Gastrocnemius medialis (tissue), 4 donors: ENCODE measurements around the gene PAPPA. TPM values are rescaled to one million over a fixed set of nuclear protein-coding genes. Genes with fewer than 3 reads are reported as not detected.

Experiments
- ATAC-seq, 2 donors: fragments of 150-250 bp; one replicate each; pipeline ENCODE4 v1.9.1; 2016
- DNase-seq, 2 donors: peaks; one replicate each; pipeline ENCODE4 v3.0.0-alpha.2; 2019
- H3K27ac ChIP-seq, 4 donors: fragments of 200-600 bp; sonication (generic); 1 replicate in 1 of 4; 2 replicates in 3 of 4; pipeline ENCODE4 v1.5.1; 2016 to 2018; ENCODE audit warnings: mild to moderate bottlenecking in 2 of 4, moderate library complexity in 1 of 4
- H3K27me3 ChIP-seq, 3 donors: fragments of 200-600 bp; sonication (generic) in 2 of 3; 1 replicate in 1 of 3; 2 replicates in 2 of 3; pipeline versions ENCODE4 v1.5.1 to v1.6.0; 2016 to 2019; ENCODE audit warnings: mild to moderate bottlenecking in 1 of 3, moderate library complexity in 1 of 3
- H3K36me3 ChIP-seq, 2 donors: fragments of 200-600 bp; sonication (generic) in 1 of 2; one replicate each; pipeline ENCODE4 v1.5.1; 2017 to 2018
- H3K4me1 ChIP-seq, 2 donors: fragments of 200-600 bp; sonication (generic) in 1 of 2; one replicate each; pipeline ENCODE4 v1.5.1; 2016 to 2017; ENCODE audit warnings: mild to moderate bottlenecking in 2 of 2
- H3K4me3 ChIP-seq, 4 donors: fragments of 200-600 bp; sonication (generic) in 3 of 4; 1 replicate in 1 of 4; 2 replicates in 3 of 4; pipeline ENCODE4 v1.5.1; 2016 to 2019; ENCODE audit warnings: mild to moderate bottlenecking in 2 of 4
- H3K9me3 ChIP-seq, 3 donors: fragments of 200-600 bp; sonication (generic) in 2 of 3; 1 replicate in 1 of 3; 2 replicates in 2 of 3; pipeline ENCODE4 v1.5.1; 2016 to 2019
- POLR2A ChIP-seq, 2 donors: fragments of 450-650 bp; IDR thresholded peaks; one replicate each; pipeline ENCODE4 v1.6.1; 2017; ENCODE audit warnings: antibody characterized with exemption in 2 of 2, mild to moderate bottlenecking in 2 of 2, moderate library complexity in 2 of 2
- in situ Hi-C, 4 donors: fragments of 200-750 bp; cut with MboI; loops; one replicate each; pipeline versions ENCODE4 v1.15.0 to v1.8.0; 2017; ENCODE audit warnings: low sequenced_read_pairs in 4 of 4
- intact Hi-C: fragments of 100-400 bp; cut with DNase I; formaldehyde crosslinking; loops from one replicate; pipeline ENCODE4 v1.15.1; 2023; ENCODE audit warnings: low total_unique reads
- total RNA-seq, 4 donors: library from RNA; depleted of rRNA; stranded (reverse); fragments of >200 nt; gene quantifications; one replicate each; pipeline versions ENCODE4 v1.1.0 to v1.2.3, GENCODE V29; 2016
- TF ChIP-seq, protein P1 (sequence below), 5 experiments: fragments of 450-650 bp in 3 of 5; fragments of 200-600 bp in 2 of 5; sonication (generic) in 2 of 5; IDR thresholded peaks in 4 of 5; conservative IDR thresholded peaks in 1 of 5; 1 replicate in 4 of 5; 2 replicates in 1 of 5; pipeline ENCODE4 v1.5.1; 2016 to 2019; ENCODE audit warnings: antibody characterized with exemption in 5 of 5, mild to moderate bottlenecking in 3 of 5, moderate library complexity in 3 of 5

Gene PAPPA
- total RNA-seq, 4 donors from 2014 or later = 0.56 to 2.1 (median 1.4) TPM

DNA sequence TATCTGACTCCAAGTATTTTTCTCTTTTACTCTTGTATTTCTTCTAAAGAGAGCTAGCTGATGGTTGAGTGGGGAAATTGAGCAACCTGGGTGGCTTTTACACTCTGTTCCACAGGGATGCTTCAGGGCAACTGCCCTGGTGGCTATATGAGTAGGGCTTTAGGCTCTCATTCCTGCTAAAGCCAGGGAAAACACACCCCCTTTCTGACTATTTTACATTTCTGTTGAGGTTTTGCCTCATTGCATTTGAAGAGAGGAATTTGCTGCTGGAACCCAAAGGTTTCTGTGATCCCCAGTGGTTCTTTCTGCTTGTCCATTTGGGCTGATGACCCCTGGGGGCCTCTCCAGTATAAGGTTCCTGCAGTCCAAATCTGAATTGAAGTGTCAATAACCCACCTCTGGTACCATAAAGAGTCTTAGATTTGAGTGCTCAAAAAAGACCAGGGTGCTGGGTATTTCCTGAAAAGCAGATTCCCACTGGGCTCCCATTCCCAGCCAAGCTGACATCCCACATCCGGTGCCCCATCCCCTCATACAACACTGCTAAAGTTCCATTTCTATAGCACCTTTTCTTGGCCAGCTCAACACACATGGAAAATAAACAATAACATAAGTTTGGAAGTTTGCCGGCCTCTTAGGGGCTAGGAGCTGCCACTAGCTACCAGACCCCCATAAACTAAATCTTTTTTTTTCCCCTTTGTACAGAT lies 59.5 kb downstream of the PAPPA start:
- ATAC-seq (no peak), DNase-seq (no peak)
- H3K27ac ChIP-seq = no peak overlapping the region
- TF ChIP-seq POLR2A (IDR thresholded peaks at IDR 0.05) = no peak
- TF ChIP-seq, protein P1, sequence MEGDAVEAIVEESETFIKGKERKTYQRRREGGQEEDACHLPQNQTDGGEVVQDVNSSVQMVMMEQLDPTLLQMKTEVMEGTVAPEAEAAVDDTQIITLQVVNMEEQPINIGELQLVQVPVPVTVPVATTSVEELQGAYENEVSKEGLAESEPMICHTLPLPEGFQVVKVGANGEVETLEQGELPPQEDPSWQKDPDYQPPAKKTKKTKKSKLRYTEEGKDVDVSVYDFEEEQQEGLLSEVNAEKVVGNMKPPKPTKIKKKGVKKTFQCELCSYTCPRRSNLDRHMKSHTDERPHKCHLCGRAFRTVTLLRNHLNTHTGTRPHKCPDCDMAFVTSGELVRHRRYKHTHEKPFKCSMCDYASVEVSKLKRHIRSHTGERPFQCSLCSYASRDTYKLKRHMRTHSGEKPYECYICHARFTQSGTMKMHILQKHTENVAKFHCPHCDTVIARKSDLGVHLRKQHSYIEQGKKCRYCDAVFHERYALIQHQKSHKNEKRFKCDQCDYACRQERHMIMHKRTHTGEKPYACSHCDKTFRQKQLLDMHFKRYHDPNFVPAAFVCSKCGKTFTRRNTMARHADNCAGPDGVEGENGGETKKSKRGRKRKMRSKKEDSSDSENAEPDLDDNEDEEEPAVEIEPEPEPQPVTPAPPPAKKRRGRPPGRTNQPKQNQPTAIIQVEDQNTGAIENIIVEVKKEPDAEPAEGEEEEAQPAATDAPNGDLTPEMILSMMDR (IDR thresholded peaks at IDR 0.05 in 4 of 5, conservative IDR thresholded peaks at IDR 0.05 in 1 of 5) = no peak
- no peaks in the 10 kb centered on the region for H3K36me3 ChIP-seq
- intact Hi-C loops = no loop called here
- in situ Hi-C loops = no loop called here
- H3K27me3 ChIP-seq = no peaks in the 10 kb centered on the region
- no peaks in the 10 kb centered on the region for H3K9me3 ChIP-seq
- no peaks in the 10 kb centered on the region for H3K4me1 ChIP-seq
- H3K4me3 ChIP-seq = no peak overlapping the region

DNA sequence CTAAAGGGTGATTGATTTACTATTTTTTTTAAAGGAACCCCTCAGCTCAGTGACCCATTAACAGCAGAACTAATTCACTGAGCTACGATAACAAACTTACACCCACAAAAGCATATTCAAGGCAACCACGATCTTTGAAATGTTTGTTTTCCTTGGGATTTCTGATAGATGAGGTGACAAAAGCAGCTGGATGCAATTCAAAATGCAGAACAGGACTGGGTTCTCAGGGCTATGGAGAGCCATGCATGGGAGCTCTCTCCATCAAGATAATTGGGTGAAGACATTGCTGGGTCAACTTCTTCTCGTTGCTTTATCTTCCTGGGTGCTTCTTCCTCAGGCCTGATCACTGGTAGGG lies 60.1 kb downstream of the PAPPA start:
- H3K27ac ChIP-seq = no peak overlapping the region
- DNase-seq (no peak), ATAC-seq (no peak)
- no peak overlapping the region for H3K4me3 ChIP-seq
- H3K27me3 ChIP-seq = no peaks in the 10 kb centered on the region
- H3K9me3 ChIP-seq = no peaks in the 10 kb centered on the region
- no peaks in the 10 kb centered on the region for H3K36me3 ChIP-seq
- H3K4me1 ChIP-seq = no peaks in the 10 kb centered on the region
- intact Hi-C loops (no loop called here), in situ Hi-C loops (no loop called here)
- no peak for TF ChIP-seq POLR2A (IDR thresholded peaks at IDR 0.05)
- TF ChIP-seq, protein P1 (IDR thresholded peaks at IDR 0.05 in 4 of 5, conservative IDR thresholded peaks at IDR 0.05 in 1 of 5) = no peak

DNA sequence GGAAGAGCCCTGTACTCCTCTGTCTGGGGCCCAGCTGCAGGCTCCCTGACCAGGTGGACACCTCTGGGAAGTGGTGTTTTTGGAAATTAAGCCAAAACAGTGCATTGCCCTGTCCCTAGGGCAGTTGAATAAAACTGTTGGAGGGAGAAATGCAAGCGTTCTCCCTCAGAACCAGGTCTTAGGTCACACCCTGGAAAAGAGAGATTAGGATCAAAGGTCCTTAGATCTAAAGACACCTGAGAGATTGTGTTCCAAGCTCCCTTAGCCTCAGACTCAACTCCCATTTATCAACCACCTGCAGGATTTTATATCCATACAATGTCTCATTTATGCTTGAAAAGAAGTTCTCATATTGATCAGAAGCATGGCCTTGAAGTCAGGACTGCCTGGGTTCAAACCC lies 64.8 kb downstream of the PAPPA start:
- Histone ChIP-seq H3K4me1 (no peaks in the 10 kb centered on the region), H3K27ac (no peak overlapping the region), H3K36me3 (no peaks in the 10 kb centered on the region), H3K27me3 (no peaks in the 10 kb centered on the region), H3K4me3 (no peak overlapping the region), H3K9me3 (no peaks in the 10 kb centered on the region)
- intact Hi-C loops = no loop called here
- in situ Hi-C loops = no loop called here
- DNase-seq (no peak), ATAC-seq (no peak)
- no peak for TF ChIP-seq POLR2A (IDR thresholded peaks at IDR 0.05)
- TF ChIP-seq, protein P1 (IDR thresholded peaks at IDR 0.05 in 4 of 5, conservative IDR thresholded peaks at IDR 0.05 in 1 of 5) = no peak

DNA sequence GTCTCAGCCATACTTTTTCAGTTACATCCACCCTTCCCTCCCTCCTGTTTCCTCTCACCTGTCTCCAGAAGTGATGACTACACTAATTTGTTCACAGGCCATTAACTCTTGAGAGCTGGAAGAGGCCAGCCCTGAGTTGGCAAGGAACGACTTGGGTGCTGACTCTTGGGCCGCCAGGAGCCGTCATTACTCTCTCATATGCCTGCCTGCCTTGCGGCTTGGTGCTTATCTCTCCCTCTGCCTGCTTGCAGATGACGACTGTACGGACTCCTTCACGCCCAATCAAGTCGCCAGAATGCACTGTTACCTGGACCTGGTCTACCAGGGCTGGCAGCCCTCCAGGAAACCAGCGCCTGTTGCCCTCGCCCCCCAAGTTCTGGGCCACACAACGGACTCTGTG lies 66.1 kb downstream of the PAPPA start:
- Histone ChIP-seq H3K4me3 (no peak overlapping the region), H3K9me3 (no peaks in the 10 kb centered on the region), H3K27ac (no peak overlapping the region), H3K36me3 (no peaks in the 10 kb centered on the region), H3K27me3 (no peaks in the 10 kb centered on the region), H3K4me1 (no peaks in the 10 kb centered on the region)
- intact Hi-C loops = no loop called here
- DNase-seq (no peak), ATAC-seq (no peak)
- in situ Hi-C loops = no loop called here
- TF ChIP-seq, protein P1 (IDR thresholded peaks at IDR 0.05 in 4 of 5, conservative IDR thresholded peaks at IDR 0.05 in 1 of 5) = no peak
- no peak for TF ChIP-seq POLR2A (IDR thresholded peaks at IDR 0.05)

DNA sequence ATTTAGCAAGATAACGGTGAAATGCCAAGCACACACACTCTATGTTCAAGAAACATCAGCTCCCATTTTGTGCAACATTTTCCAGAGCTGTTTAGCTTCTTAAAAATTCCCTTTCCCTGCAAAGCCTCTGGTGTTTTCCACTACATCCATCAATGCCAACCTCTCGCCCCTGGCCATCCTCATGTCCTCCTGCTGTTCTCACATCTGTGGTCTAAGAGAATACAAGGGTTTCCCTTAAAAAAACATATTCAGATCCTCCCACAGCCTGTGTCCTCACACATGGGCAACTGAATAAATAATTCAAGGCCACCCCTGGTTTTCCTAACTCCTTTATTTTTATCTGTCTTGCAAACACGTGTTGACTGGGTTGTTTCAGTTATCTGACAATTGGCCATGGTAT lies 70.3 kb downstream of the PAPPA start:
- Histone ChIP-seq H3K4me3 (no peak overlapping the region), H3K36me3 (no peaks in the 10 kb centered on the region), H3K27ac (no peak overlapping the region), H3K4me1 (no peaks in the 10 kb centered on the region), H3K9me3 (no peaks in the 10 kb centered on the region), H3K27me3 (no peaks in the 10 kb centered on the region)
- intact Hi-C loops (no loop called here), in situ Hi-C loops (no loop called here)
- no peak for DNase-seq
- no peak for TF ChIP-seq POLR2A (IDR thresholded peaks at IDR 0.05)
- TF ChIP-seq, protein P1 (IDR thresholded peaks at IDR 0.05 in 4 of 5, conservative IDR thresholded peaks at IDR 0.05 in 1 of 5) = no peak
- no peak for ATAC-seq
